GM21786 (cell line): ENCODE measurements around the gene KDM2B.

Source experiments
- ATAC-seq: cut with Tn5 transposase; IDR thresholded peaks from one replicate; pipeline ENCODE4 v1.9.1; 2021; ENCODE audit not compliant: unreplicated experiment

KDM2B gene

DNA sequence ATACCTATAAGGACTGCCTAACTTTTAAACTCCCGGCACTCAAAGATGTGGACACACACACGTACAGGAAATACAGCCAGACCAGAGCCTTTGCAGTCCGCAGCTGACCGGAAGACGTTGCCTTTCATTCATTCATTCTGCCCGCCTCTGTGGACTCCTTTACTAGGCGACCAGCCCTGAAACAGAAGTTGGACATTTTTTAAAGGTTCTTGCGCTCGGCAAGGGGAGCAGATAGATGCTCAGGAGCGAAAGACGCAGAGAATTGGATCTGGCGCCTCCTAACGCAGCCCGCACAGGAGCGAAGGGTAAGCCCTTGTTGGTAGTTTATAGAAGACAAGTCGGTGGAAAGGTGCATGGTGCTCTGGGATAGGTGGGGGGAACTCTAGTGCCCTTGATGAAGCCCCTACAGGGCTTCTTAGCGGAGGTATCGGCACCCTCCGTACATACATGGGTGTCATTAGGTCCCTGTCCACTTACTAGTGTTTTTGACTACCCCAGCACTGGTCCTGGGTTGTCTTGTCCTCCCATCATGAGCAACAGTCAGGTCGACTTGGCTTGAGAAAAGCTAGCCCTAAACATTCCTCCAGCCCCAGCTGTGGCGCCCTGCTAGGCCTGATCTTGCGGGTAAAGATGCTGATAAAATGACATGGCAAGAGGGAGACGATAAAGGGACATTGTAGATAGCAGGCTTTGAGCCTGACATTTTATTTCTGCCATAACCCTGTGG is at the start of gene KDM2B:
Gene KDM2B (minus strand): TSS at position 65 of the 727 bp plus-strand sequence. CDS start 112 bp downstream, outside the sequence.
- no peak for ATAC-seq

DNA sequence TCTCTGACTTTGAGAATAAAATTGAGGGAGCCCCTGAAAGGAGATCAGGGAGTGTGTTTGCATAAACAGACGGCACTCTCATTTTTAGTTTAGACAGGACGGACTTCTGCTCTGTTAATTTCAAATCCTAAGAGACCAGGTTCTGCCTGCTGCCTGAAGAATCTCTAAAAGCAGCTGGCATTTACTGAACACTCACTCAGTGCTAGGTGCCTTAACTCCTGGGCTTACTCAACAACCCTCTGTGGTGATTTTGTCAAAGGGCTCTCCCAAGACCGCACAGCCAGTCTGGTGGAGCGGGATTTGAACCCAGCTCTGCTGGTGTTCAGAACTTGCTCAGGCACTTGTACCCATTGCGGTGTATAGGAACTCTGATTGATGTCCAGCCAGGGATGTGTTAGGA is 47.7 kb upstream of the KDM2B start:
- ATAC-seq: no peak

GRCh38 chr12:121628037-121628436 is 47.2 kb upstream of the KDM2B start:
- no peak for ATAC-seq

DNA sequence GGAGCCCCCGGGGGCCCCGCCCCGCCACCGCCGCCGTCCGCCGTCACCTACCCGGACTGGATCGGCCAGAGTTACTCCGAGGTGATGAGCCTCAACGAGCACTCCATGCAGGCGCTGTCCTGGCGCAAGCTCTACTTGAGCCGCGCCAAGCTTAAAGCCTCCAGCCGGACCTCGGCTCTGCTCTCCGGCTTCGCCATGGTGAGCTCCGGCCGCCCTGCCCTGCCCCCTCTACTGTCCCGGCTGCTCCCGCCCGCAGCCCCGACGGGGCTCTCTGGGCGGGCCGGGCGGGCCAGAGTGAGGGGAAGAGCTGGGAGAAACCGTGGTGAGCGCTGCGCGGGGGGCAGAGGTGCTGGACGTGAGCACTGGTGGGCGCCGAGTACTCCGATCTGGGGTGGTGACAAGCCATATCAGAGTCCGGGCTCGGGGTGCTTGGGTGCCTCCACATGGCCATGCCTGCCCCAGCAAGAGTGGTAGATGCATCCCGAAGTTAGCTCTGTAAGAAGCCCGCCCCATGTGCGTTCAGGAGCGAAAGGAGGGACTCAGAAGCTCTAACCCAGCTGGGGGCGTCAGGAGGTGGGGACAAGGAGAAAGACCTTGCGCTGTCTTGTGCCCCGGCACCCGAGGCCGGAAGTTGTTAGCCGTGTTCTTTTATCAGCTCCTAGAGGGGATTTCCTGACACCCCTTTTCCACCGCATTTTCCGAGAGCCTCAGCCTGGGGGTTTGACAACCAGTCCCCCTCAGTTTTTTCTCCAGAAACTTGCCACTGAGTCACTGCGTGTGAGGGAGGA is 46.2 kb upstream of the KDM2B start:
- peak; percentile 21 for ATAC-seq

DNA sequence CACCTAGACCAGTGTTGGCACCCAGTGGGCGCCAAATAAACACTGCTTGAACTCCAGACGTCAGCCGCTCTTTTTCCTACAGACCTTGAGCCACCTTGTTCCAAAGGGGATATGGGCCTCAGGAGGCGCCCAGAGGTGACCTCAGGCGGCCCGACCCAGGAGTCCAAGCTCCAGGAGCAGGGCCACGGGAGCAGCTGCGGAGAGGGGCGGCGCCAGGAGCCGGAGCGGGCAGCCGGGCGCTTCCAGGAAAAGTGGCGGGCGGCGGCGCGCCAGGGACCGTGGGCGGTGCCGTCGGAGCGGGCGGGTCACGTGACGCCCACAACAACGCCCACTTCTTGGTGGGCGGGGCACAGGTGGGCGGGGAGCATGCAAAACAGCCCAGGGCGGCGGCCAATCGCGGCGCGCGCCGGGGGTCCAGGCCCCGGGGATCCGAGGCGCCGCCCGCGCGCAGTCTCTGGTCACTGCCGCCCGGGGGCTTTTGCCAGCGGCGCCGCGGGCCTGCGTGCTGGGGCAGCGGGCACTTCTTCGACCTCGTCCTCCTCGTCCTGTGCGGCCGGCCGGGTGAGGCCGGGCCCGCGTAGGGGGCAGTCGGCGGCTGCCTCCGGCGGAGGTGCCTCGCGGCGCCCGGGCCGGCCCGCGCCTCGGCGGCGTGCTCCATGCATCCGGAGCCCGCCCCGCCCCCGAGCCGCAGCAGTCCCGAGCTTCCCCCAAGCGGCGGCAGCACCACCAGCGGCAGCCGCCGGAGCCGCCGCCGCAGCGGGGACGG is 45.4 kb upstream of the KDM2B start, which contains the start of gene ORAI1:
Gene ORAI1 (plus strand): TSS at position 444 of the 766 bp plus-strand sequence.
- ATAC-seq: peak; percentile 65

DNA sequence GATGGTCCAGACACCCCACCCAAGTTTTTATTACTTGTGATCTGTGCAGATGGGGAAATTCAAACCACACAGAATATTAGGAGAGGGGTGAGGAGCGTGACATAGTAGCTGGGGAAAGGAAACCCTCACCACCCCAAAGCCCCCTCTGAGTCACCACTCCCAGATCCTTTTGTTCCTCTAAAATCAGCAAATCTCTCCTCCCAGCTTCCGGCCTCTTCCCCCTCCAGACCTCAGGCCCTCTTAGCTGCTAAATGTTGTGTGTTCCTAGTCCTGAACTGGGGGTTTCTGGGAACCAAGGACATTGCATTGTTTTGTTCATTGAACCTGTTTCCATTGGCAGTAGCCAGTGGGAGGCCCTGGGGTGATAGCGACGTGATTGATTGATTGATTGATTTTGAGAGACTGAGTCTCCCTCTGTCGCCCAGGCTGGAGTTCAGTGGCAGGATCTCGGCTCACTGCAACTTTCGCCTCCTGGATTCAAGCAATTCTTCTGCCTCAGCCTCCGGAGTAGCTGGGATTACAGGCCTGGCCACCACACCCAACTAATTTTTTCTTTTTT is 39.6 kb upstream of the KDM2B start:
- no peak for ATAC-seq

DNA sequence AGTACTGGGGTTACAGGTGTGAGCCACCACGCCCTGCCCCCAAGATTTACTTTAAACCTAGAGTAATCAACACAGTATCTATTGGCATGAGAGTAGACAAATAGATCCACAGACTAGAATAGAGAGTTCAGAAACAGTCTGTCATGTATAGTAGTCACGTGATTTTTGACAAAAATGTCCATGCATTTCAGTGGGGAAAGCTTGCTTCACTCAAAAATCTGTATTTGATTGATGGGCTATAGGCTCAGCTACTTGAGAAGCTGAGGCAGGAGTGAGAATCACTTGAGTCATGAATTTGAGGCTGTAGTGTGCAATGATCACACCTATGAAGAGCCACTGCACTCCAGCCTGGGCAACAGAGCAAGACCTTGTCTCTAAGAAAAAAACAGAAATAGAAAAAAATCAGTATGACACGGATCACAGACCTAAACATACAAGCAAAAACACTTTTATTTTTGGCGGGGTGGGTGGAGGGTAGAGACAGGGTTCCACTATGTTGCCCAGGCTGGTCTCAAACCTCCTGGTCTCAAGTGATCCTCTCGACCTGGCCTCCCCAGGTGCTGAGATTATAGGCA is 37.9 kb upstream of the KDM2B start:
- no peak for ATAC-seq

DNA sequence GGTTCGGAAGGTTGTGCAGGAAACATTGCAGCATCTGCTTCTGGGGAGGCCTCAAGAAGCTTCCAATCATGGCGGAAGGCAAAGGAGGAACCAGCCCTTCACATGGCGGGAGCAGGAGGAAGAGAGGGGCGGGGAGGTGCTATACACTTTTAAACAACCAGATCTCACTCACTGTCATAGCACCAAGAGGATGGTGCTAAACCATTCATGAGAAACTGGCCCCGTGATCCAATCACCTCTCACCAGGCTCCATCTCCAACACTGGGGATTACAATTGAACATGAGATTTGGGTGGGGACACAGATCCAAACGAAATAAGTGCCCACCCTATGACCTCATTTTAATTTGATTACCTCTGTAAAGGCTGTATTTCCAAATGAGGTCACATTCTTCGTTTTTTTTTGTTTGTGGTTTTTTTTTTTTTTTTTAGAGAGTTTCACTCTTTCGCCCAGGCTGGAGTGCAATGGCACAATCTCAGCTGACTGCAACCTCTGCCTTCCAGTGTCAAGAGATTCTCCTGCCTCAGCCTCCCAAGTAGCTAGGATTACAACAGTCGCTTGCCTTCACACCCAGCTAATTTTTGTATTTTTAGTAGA is 34.1 kb upstream of the KDM2B start:
- no peak for ATAC-seq

- no peak for ATAC-seq
These were observed 32.6 kb upstream of the KDM2B start for GRCh38 chr12:121613462-121613861.

DNA sequence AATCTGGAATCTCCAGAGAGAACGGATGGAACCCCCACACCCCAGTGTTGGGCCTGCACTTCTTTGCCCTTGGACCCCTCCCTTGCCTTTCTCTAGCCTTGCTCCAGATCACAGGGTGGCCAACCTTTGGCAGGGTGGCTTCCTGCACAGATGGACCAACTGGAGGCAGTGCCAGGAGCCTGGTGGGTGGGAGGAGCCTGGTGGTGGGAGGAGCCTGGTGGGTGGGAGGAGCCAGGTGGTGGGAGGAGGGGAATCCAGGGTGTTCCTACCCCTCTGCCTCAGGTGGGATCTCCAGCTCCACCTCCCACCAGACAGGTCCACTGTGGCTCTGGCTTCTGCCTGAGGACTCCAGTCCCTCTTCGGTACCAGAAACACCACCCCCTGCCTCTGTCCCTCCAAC is 30.5 kb upstream of the KDM2B start:
- no peak for ATAC-seq

DNA sequence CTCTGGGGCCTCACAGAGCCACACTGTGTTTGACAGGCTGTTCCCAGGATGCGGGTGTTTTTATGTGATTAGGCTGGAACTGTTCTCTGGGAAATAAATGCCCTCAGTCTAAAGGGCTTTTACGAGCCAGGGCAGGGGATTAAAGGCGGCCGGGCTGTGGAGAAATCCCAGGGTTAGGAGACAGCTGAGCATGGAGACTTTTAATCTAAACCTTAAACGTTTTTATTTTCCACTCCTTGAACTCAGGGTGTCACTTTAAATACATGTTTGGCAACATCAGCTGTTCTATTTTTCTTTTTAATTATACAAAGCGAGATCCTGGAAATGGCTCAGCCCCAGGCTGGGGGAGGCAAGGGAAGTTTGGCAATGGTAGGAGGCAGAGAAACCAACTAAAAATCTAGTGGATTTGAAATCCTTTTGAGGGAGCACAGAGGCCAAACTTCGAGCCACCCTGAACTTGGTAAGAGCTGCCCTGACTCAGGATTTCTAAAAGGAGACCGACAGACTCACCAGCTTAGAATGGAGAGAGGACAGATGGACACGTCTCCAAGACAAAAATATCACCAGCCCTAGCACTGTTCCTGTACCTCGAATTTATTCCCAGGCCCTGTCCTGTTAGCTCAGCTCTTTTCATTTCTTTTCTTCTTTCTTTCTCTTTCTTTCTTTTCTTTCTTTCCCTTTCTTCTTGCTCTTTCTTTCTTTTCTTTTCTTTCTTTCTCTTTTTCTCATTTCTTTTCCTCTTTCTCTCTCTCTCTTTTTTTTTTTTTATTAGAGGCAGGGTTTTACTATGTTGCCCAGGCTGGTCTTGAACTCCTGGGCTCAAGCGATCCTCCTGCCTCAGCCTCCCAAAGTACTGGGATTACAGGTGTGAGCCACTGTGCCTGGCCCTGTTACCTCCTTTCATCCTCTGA is 29.7 kb upstream of the KDM2B start:
- ATAC-seq: no peak

DNA sequence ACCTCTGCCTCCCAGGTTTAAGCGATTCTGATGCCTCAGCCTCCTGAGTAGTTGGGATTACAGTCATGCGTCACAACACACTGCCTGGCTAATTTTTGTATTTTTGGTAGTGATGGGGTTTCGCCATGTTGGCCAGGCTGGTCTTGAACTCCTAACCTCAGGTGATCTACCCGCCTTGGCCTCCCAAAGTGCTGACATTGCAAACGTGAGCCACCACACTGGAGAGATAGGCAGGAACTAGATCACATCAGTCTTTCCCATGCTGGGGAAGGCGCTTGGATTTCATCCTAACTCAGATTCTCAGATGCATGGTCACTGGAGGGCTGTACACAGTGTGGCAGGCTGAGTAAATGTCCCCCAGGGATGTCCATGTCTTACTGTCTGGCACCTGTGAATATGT is 27.5 kb upstream of the KDM2B start:
- no peak for ATAC-seq

DNA sequence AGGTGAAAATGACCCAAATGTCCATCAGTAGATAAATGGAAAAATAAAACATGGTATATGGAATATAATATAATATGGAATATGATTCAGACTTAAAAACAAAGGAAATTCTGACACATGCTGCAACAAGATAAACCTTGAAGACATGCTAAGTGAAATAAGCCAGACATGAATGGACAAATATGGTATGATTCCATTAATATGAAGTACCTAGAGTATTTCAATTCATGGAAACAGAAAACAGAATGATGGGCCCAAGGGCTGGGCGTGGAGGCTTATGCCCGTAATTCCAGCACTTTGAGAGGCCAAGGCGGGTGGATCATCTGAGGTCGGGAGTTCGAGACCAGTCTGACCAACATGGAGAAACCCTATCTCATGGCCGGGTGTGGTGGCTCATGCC is 22.8 kb upstream of the KDM2B start:
- ATAC-seq: no peak

- no peak for ATAC-seq
These were observed 21.9 kb upstream of the KDM2B start for GRCh38 chr12:121602766-121603165.

DNA sequence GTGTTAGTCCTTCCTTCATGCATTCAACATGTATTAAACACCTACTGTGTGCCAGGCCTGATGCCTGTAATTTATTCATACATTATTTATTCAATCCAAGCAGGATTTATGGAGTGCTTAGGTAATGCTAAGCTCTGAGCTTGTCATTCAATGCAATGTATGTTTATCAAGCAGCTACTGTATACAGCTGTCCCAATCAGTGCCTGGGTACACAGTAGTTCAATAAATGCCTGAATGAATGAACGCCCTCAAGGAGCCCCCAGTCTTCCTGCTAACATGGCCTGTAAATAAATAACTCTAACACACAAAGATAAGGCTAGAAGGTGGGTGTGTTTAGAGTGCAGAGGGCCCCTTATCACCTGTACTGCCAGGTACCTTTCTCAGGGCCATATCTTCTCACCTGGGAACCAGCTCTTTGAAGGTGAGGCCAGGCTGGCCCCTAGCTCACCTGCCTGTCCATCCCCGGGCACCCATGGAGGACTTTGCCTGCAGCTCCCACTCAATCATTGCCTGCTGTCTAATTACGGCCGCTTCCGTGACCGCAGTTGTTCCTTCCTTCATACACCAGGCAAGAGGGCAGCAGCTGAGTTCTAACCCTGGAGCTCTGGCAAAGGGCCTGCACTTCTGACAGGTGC is 20.0 kb upstream of the KDM2B start:
- no peak for ATAC-seq

GRCh38 chr12:121596526-121596925 is 15.7 kb upstream of the KDM2B start:
- no peak for ATAC-seq

DNA sequence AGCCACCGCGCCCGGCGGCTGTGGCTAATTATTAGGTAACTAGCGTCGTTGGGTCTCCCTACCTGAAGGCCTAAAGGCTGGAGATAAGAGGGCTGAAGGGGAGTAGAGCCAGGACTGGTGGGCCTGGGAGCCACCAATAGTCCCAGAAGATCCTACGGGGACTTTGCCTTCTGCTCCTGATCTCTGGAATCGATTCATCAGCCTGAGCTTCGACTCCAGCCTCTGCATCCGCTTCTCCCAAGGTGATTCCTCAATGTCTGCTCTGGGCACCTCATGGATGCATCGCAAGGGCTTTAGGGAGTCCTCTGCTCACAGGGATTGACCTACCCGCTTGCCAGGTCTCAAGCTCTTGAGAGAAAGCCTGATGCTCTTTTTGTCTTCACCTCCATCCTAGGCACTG is 14.7 kb upstream of the KDM2B start:
- ATAC-seq: no peak

GRCh38 chr12:121592320-121592719 is 11.5 kb upstream of the KDM2B start:
- ATAC-seq: no peak
